ENCODE measurements around the gene IL19. TPM values are rescaled to one million over a fixed set of nuclear protein-coding genes. Genes with fewer than 3 reads are reported as not detected.

IL19 gene
- total and polyA plus RNA-seq, 9 of the 15 experiments (the other 6 are each of a cell fraction or from before 2014, with no cell fraction given), result not detected

- TF ChIP-seq CEBPZ (IDR thresholded peaks at IDR 0.05; ENCODE audit: borderline replicate concordance, low read depth, low read length), result no peak
- no peak for TF ChIP-seq RAD51 (IDR thresholded peaks at IDR 0.05; ENCODE audit: borderline replicate concordance, low read depth)
- no peak for TF ChIP-seq CREM (IDR thresholded peaks at IDR 0.05; ENCODE audit: low read depth)
- TF ChIP-seq ZNF696 (CRISPR knock-in tag; conservative IDR thresholded peaks at IDR 0.05), result no peak
- TF ChIP-seq PATZ1 (CRISPR knock-in tag; IDR thresholded peaks at IDR 0.05; ENCODE audit: borderline replicate concordance), result 0 out of 2 replicates have a peak, but pooled peaks have one; percentile 28
- peak; percentile 53 for TF ChIP-seq CEBPB (tag; IDR thresholded peaks at IDR 0.05)
- TF ChIP-seq PTTG1 (tag; IDR thresholded peaks at IDR 0.05; ENCODE audit: low read depth), result no peak
- TF ChIP-seq LCOR (CRISPR knock-in tag; IDR thresholded peaks at IDR 0.05), result no peak
- TF ChIP-seq SMARCA5 (IDR thresholded peaks at IDR 0.05), result no peak
- no peak for TF ChIP-seq NEUROD1 (IDR thresholded peaks at IDR 0.05; ENCODE audit: borderline replicate concordance, low read depth, low read length, partially characterized antibody)
- TF ChIP-seq SIN3B (IDR thresholded peaks at IDR 0.05; ENCODE audit: low read depth), result no peak
- TF ChIP-seq RHOXF2B (CRISPR knock-in tag; conservative IDR thresholded peaks at IDR 0.05), result no peak
- no peak for TF ChIP-seq MYNN (IDR thresholded peaks at IDR 0.05)
- TF ChIP-seq MYNN (CRISPR knock-in tag; IDR thresholded peaks at IDR 0.05), result no peak
- TF ChIP-seq TCF3 (CRISPR knock-in tag; IDR thresholded peaks at IDR 0.05), result no peak
- no peak for TF ChIP-seq PHB2 (IDR thresholded peaks at IDR 0.05; ENCODE audit: low read depth)
- no peak for TF ChIP-seq HNRNPUL1 (IDR thresholded peaks at IDR 0.05; ENCODE audit: low read length)
- TF ChIP-seq ARID2 (IDR thresholded peaks at IDR 0.05), result no peak
- no peak for TF ChIP-seq ZNF561 (CRISPR knock-in tag; conservative IDR thresholded peaks at IDR 0.05)
- no peak for TF ChIP-seq RCOR1 (IDR thresholded peaks at IDR 0.05; ENCODE audit: borderline replicate concordance in 1 of 2, low read depth in 2 of 2, low read length in 2 of 2)
- TF ChIP-seq EP300 (IDR thresholded peaks at IDR 0.05; ENCODE audit: low read length), result no peak
- no peak for TF ChIP-seq ZBTB17 (CRISPR knock-in tag; IDR thresholded peaks at IDR 0.05)
- no peak for TF ChIP-seq YBX1 (IDR thresholded peaks at IDR 0.05)
- TF ChIP-seq SMC3 (conservative IDR thresholded peaks at IDR 0.05; ENCODE audit: insufficient read depth, low read depth, low read length), result 0 out of 2 replicates have a peak, but pooled peaks have one; percentile 12
- peak; percentile 50 to 67 (median 53); a peak in 5 of 6 replicates for TF ChIP-seq CTCF (IDR thresholded peaks at IDR 0.05 in 2 of 3, conservative IDR thresholded peaks at IDR 0.05 in 1 of 3; ENCODE audit: insufficient read depth in 2 of 3, low read depth in 1 of 3, low read length in 3 of 3)
These were observed 39.0 kb downstream of the IL19 start (continued) for GRCh38 chr1:206809504-206810084.

All from K562 (cell line).